Fibroblast of skin of back (primary cell): ENCODE results near the gene BBOX1.
A peak's percentile ranks its signal among the peaks of the same experiment; 100 is the strongest.

Experiments used
- DNase-seq: peaks from one replicate; pipeline ENCODE4 v3.0.0-alpha.2; 2013

BBOX1 gene

GRCh38 chr11:27025312-27025955, 15.2 kb upstream of the BBOX1 start:
- DNase-seq, result no peak

GRCh38 chr11:27025957-27026733, 14.5 kb upstream of the BBOX1 start:
- no peak for DNase-seq

- peak; percentile 41 for DNase-seq
Measured at GRCh38 chr11:27028561-27028965, 12.1 kb upstream of the BBOX1 start.

- DNase-seq, result no peak
Measured at GRCh38 chr11:27029966-27030365, 10.6 kb upstream of the BBOX1 start.

GRCh38 chr11:27031754-27032153, 8.9 kb upstream of the BBOX1 start:
- DNase-seq, result no peak

- DNase-seq, result no peak
Measured at GRCh38 chr11:27039873-27040272, 742 bp upstream of the BBOX1 start.

- DNase-seq, result no peak
Measured at GRCh38 chr11:27041141-27041899, 705 bp downstream of the BBOX1 start.

- DNase-seq, result no peak
Measured at GRCh38 chr11:27046956-27047355, 6.3 kb downstream of the BBOX1 start.

GRCh38 chr11:27052668-27053067, 12.1 kb downstream of the BBOX1 start:
- DNase-seq, result no peak

GRCh38 chr11:27055065-27055682, 14.6 kb downstream of the BBOX1 start:
- DNase-seq, result peak; percentile 59

- DNase-seq, result no peak
Measured at GRCh38 chr11:27057091-27057780, 16.6 kb downstream of the BBOX1 start.

- DNase-seq, result peak; percentile 61
Measured at GRCh38 chr11:27058456-27058855, 17.8 kb downstream of the BBOX1 start.

GRCh38 chr11:27059431-27059830, 18.8 kb downstream of the BBOX1 start:
- DNase-seq, result no peak

GRCh38 chr11:27060816-27061460, 20.3 kb downstream of the BBOX1 start:
- no peak for DNase-seq

- DNase-seq, result no peak
Measured at GRCh38 chr11:27061461-27061821, 20.8 kb downstream of the BBOX1 start.

GRCh38 chr11:27064086-27064485, 23.5 kb downstream of the BBOX1 start:
- no peak for DNase-seq

GRCh38 chr11:27075192-27075591, 34.6 kb downstream of the BBOX1 start:
- peak; percentile 85 for DNase-seq

GRCh38 chr11:27075655-27076054, 35.0 kb downstream of the BBOX1 start:
- DNase-seq, result no peak

- DNase-seq, result no peak
Measured at GRCh38 chr11:27076121-27076589, 35.5 kb downstream of the BBOX1 start.

GRCh38 chr11:27081056-27081455, 40.4 kb downstream of the BBOX1 start:
- DNase-seq, result peak; percentile 32

- DNase-seq, result no peak
Measured at GRCh38 chr11:27083241-27083640, 42.6 kb downstream of the BBOX1 start.

- no peak for DNase-seq
Measured at GRCh38 chr11:27083782-27084181, 43.2 kb downstream of the BBOX1 start.
